Naive thymus-derived CD4-positive, alpha-beta T cell (primary cell): Measurements from ENCODE around the gene GP9. TPM values are rescaled to one million over a fixed set of nuclear protein-coding genes. Genes with fewer than 3 reads are reported as not detected.

Experiments used
- ATAC-seq: fragments of 150-1000 bp; cut with Tn5 transposase; 2 replicates; pipeline ENCODE4 v1.10.0; 2021; ENCODE audit warnings: mild to moderate bottlenecking, moderate library complexity
- CTCF ChIA-PET: fragments of 350-600 bp; sonication (Branson Sonifier 250); formaldehyde crosslinking; loops from one replicate; lab custom pipeline; 2021; ENCODE audit warnings: antibody characterized with exemption; lab: Charles Lee
- POLR2A ChIA-PET: fragments of 350-600 bp; sonication (Branson Sonifier 250); formaldehyde crosslinking; loops from one replicate; lab custom pipeline; 2021; ENCODE audit warnings: antibody characterized with exemption, inconsistent platforms; lab: Charles Lee
- DNase-seq, 9 donors: peaks; one replicate each; pipeline versions ENCODE4 v3.0.0 to v3.0.0-alpha.2; 2020 to 2022; ENCODE audit warnings: mixed read lengths in 1 of 9
- H3K27ac ChIP-seq: one replicate; pipeline ENCODE4 v1.7.0; 2013; ENCODE audit warnings: mild to moderate bottlenecking, low read depth, low read length, moderate library complexity
- H3K27me3 ChIP-seq, 2 donors: one replicate each; pipeline ENCODE4 v1.7.0; 2013; ENCODE audit warnings: low read length in 2 of 2, mild to moderate bottlenecking in 2 of 2, moderate library complexity in 2 of 2; ENCODE audit not compliant: control insufficient read depth in 2 of 2, insufficient read depth in 2 of 2
- H3K36me3 ChIP-seq, 3 experiments: 1 replicate in 2 of 3; 2 replicates in 1 of 3; pipeline ENCODE4 v1.7.0; 2013; ENCODE audit warnings: low read length in 3 of 3, mild to moderate bottlenecking in 3 of 3, moderate library complexity in 1 of 3; ENCODE audit not compliant: insufficient read depth in 3 of 3, control insufficient read depth in 2 of 3
- H3K4me1 ChIP-seq, 2 donors: one replicate each; pipeline ENCODE4 v1.7.0; 2013; ENCODE audit warnings: low read length in 2 of 2, mild to moderate bottlenecking in 2 of 2, moderate library complexity in 1 of 2; ENCODE audit not compliant: control insufficient read depth in 2 of 2, insufficient read depth in 2 of 2
- H3K4me3 ChIP-seq: 2 replicates; pipeline ENCODE4 v1.7.0; 2013; ENCODE audit warnings: mild to moderate bottlenecking, low read length
- H3K9me3 ChIP-seq, 3 experiments: 1 replicate in 2 of 3; 2 replicates in 1 of 3; pipeline ENCODE4 v1.7.0; 2013; ENCODE audit warnings: low read length in 3 of 3; ENCODE audit not compliant: control insufficient read depth in 2 of 3
- H3K27ac Mint-ChIP-seq, 9 donors: one replicate each; pipeline ENCODE4 v1.8.0; 2020 to 2022; ENCODE audit warnings: mixed read lengths in 9 of 9, mild to moderate bottlenecking in 8 of 9, moderate library complexity in 5 of 9, inconsistent platforms in 2 of 9
- H3K27me3 Mint-ChIP-seq, 5 donors: one replicate each; pipeline ENCODE4 v1.8.0; 2021 to 2022; ENCODE audit warnings: mixed read lengths in 5 of 5, mild to moderate bottlenecking in 1 of 5
- H3K36me3 Mint-ChIP-seq, 5 donors: one replicate each; pipeline ENCODE4 v1.8.0; 2020 to 2022; ENCODE audit warnings: mixed read lengths in 5 of 5, mild to moderate bottlenecking in 3 of 5, inconsistent platforms in 1 of 5
- H3K4me1 Mint-ChIP-seq, 7 donors: one replicate each; pipeline ENCODE4 v1.8.0; 2020 to 2022; ENCODE audit warnings: mixed read lengths in 7 of 7, mild to moderate bottlenecking in 3 of 7, inconsistent platforms in 1 of 7
- H3K4me3 Mint-ChIP-seq, 10 donors: one replicate each; pipeline ENCODE4 v1.8.0; 2020 to 2022; ENCODE audit warnings: mild to moderate bottlenecking in 10 of 10, mixed read lengths in 10 of 10, moderate library complexity in 6 of 10, inconsistent platforms in 2 of 10
- H3K9me3 Mint-ChIP-seq, 11 donors: one replicate each; pipeline ENCODE4 v1.8.0; 2020 to 2022; ENCODE audit warnings: mixed read lengths in 11 of 11, mild to moderate bottlenecking in 4 of 11, inconsistent platforms in 1 of 11, moderate library complexity in 1 of 11
- intact Hi-C, 2 donors: fragments of 100-400 bp; cut with micrococcal nuclease; formaldehyde crosslinking; loops; one replicate each; pipeline ENCODE4 v1.15.1; 2023
- polyA plus RNA-seq, 2 donors: library from polyadenylated mRNA; unstranded; fragments of 300-500 nt; fragmentation: Illumina TruSeq; gene quantifications; one replicate each; pipeline ENCODE4 v1.2.3, GENCODE V29; 2021
- total RNA-seq, 6 experiments: library from RNA in 5 of 6; stranded (reverse) in 5 of 6; gene quantifications; 1 replicate in 5 of 6; 2 replicates in 1 of 6; pipeline ENCODE4 v1.2.3 and lab custom pipeline; 2021 to 2026

Gene GP9
- total and polyA plus RNA-seq, 7 experiments from 2014 or later = 2.5 TPM; not detected in 6

- peaks cover 3 to 7% (median 6%) of the 10 kb centered on the region in 11 donors for H3K9me3 Mint-ChIP-seq
- Histone ChIP-seq H3K9me3 (no peaks in the 10 kb centered on the region), H3K27ac (no peak overlapping the region), H3K4me1 (peaks cover 0 to 4% of the 10 kb centered on the region in 2 donors), H3K36me3 (no peaks in the 10 kb centered on the region), H3K27me3 (no peaks in the 10 kb centered on the region), H3K4me3 (no peak overlapping the region)
- CTCF ChIA-PET = no interaction called here
- POLR2A ChIA-PET = interaction anchor here (0.6 to 1.5 kb wide), 4 partner anchors 19 to 199 kb away, joined by 3 to 5 read pairs (median 4); no protein-coding TSS in a partner anchor
- ATAC-seq = no peak
- peaks cover under 1 to 9% (median 5%) of the 10 kb centered on the region in 5 donors for H3K36me3 Mint-ChIP-seq
- H3K4me1 Mint-ChIP-seq = peaks cover 0 to 8% (median 4%) of the 10 kb centered on the region in 7 donors
- no peak overlapping the region for H3K27ac Mint-ChIP-seq
- intact Hi-C loops = no loop called here
- no peak for DNase-seq
- peak overlapping the region in 4 of 10 donors; percentile 41 to 60 (median 50) for H3K4me3 Mint-ChIP-seq
- peaks cover 0 to 39% (median 3%) of the 10 kb centered on the region in 5 donors for H3K27me3 Mint-ChIP-seq
Observed at GRCh38 chr3:129047553-129047839, 13.1 kb upstream of the GP9 start.

- no peak overlapping the region for H3K27ac ChIP-seq
- Mint-ChIP-seq H3K9me3 (peaks cover 0 to 7% (median 6%) of the 10 kb centered on the region in 11 donors), H3K36me3 (peaks cover 0 to 6% (median 5%) of the 10 kb centered on the region in 5 donors), H3K4me1 (peaks cover 5 to 10% (median 8%) of the 10 kb centered on the region in 7 donors), H3K4me3 (no peak overlapping the region), H3K27me3 (peaks cover 0 to 15% (median 0%) of the 10 kb centered on the region in 5 donors), H3K27ac (no peak overlapping the region)
- ChIA-PET CTCF (interaction anchor here (0.6 to 5.0 kb wide), 9 partner anchors 20 to 195 kb away, joined by 3 to 76 read pairs (median 4); partner anchors contain the start of gene RAB43), POLR2A (interaction anchor here (0.7 to 5.5 kb wide), 4 partner anchors 24 to 128 kb away, joined by 4 to 70 read pairs (median 6); partner anchors contain the start of gene RAB43)
- H3K9me3 ChIP-seq = no peaks in the 10 kb centered on the region
- intact Hi-C loops = no loop called here
- H3K4me3 ChIP-seq = no peak overlapping the region
- H3K4me1 ChIP-seq = peaks cover 0 to 4% of the 10 kb centered on the region in 2 donors
- DNase-seq (no peak), ATAC-seq (no peak)
- no peaks in the 10 kb centered on the region for H3K27me3 ChIP-seq
- H3K36me3 ChIP-seq = no peaks in the 10 kb centered on the region
Observed at GRCh38 chr3:129050556-129051295, 9.9 kb upstream of the GP9 start.

DNA sequence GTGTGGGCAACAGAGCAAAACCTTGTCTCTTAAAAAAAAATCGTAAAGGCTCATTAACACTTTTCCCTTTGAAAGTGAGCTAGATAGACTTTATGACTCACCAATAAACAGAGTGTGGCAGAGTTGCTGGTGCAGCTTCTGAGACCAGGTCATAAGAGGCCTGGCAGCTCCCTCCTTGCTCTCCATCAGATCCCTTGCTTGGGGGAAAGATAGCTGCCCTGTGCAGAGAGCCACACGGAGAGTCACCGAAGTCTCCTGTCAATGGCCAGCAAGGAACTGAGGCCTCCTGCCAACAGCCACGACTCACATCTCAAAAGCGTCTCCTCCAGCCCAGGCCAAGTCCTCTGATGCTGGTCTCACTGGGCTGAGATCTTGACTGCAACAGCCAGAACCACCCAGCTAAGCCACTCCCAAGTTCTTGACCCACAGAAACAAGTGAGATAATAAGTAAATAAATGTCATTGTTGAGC is 8.7 kb upstream of the GP9 start:
- DNase-seq = no peak
- H3K36me3 Mint-ChIP-seq = peaks cover 0 to 6% (median 5%) of the 10 kb centered on the region in 5 donors
- H3K9me3 ChIP-seq = no peaks in the 10 kb centered on the region
- H3K27me3 Mint-ChIP-seq = peaks cover 0 to 16% (median 0%) of the 10 kb centered on the region in 5 donors
- H3K4me3 Mint-ChIP-seq = no peak overlapping the region
- ATAC-seq = no peak
- H3K36me3 ChIP-seq = no peaks in the 10 kb centered on the region
- H3K9me3 Mint-ChIP-seq = peaks cover 0 to 7% (median 6%) of the 10 kb centered on the region in 11 donors
- ChIA-PET CTCF (interaction anchor here (0.6 to 5.0 kb wide), 20 partner anchors 12 to 264 kb away, joined by 3 to 76 read pairs (median 5); partner anchors contain the start of gene RAB43), POLR2A (interaction anchor here (0.5 to 5.5 kb wide), 9 partner anchors 11 to 264 kb away, joined by 3 to 70 read pairs (median 4); partner anchors contain the start of gene RAB43)
- H3K4me1 ChIP-seq = no peaks in the 10 kb centered on the region
- H3K4me3 ChIP-seq = no peak overlapping the region
- no peaks in the 10 kb centered on the region for H3K27me3 ChIP-seq
- H3K4me1 Mint-ChIP-seq = peaks cover 5 to 13% (median 8%) of the 10 kb centered on the region in 7 donors
- peak overlapping the region in 3 of 9 donors; percentile 53 to 65 (median 54) for H3K27ac Mint-ChIP-seq
- H3K27ac ChIP-seq = no peak overlapping the region
- intact Hi-C loops = loop anchor here in 1 of 2 donors (2.0 kb wide), 3 partner anchors 25 to 49 kb away; no protein-coding TSS in a partner anchor

DNA sequence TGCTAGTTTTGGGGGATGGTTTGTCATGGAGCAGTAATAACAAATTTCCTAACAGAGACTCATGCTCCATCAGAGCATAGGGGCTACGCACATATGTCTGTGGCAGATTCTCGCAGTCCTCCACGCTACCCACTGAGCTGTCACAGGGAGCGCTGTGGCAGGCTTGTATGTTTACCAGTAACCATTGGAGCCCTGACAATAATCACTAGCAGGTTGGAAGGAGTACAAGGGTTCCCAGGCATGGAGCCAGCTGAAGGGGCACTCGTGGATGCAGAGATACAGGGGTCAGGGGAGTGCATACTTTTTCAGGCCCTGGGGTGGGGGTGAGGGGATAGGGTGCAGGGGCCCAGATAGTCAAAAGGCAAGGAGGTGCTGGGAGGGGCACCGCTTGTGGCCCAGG is 7.9 kb upstream of the GP9 start:
- Histone ChIP-seq H3K9me3 (no peaks in the 10 kb centered on the region), H3K27ac (no peak overlapping the region), H3K4me1 (no peaks in the 10 kb centered on the region), H3K4me3 (no peak overlapping the region), H3K27me3 (no peaks in the 10 kb centered on the region), H3K36me3 (no peaks in the 10 kb centered on the region)
- Mint-ChIP-seq H3K9me3 (peaks cover 0 to 7% (median 6%) of the 10 kb centered on the region in 11 donors), H3K4me3 (no peak overlapping the region), H3K4me1 (peaks cover 3 to 20% (median 9%) of the 10 kb centered on the region in 7 donors), H3K27me3 (peaks cover 0 to 14% (median 0%) of the 10 kb centered on the region in 5 donors), H3K36me3 (peaks cover 0 to 9% (median 5%) of the 10 kb centered on the region in 5 donors), H3K27ac (peak overlapping the region in 3 of 9 donors; percentile 38 to 69 (median 38))
- intact Hi-C loops = loop anchor here (1.0 to 2.0 kb wide), 11 partner anchors 25 to 193 kb away; partner anchors contain the start of genes CNBP (in 1 of the 2) and ISY1 (in 1 of the 2)
- ATAC-seq (no peak), DNase-seq (no peak)
- ChIA-PET POLR2A (interaction anchor here (0.6 to 5.5 kb wide), 15 partner anchors 12 to 264 kb away, joined by 3 to 70 read pairs (median 6); partner anchors contain the start of genes COPG1 and RAB43), CTCF (interaction anchor here (0.8 to 5.0 kb wide), 26 partner anchors 9 to 264 kb away, joined by 3 to 76 read pairs (median 5); partner anchors contain the start of gene RAB43)

GRCh38 chr3:129054605-129055104 is 5.9 kb upstream of the GP9 start:
- Histone ChIP-seq H3K27ac (no peak overlapping the region), H3K9me3 (no peaks in the 10 kb centered on the region), H3K4me3 (no peak overlapping the region), H3K4me1 (no peaks in the 10 kb centered on the region), H3K27me3 (no peaks in the 10 kb centered on the region), H3K36me3 (no peaks in the 10 kb centered on the region)
- DNase-seq = no peak
- no peak for ATAC-seq
- H3K9me3 Mint-ChIP-seq = no peaks in the 10 kb centered on the region
- POLR2A ChIA-PET = interaction anchor here (0.6 to 5.5 kb wide), 7 partner anchors 15 to 261 kb away, joined by 3 to 70 read pairs (median 7); partner anchors contain the start of genes COPG1 and RAB43
- intact Hi-C loops = no loop called here
- peaks cover 0 to 5% (median 0%) of the 10 kb centered on the region in 5 donors for H3K27me3 Mint-ChIP-seq
- CTCF ChIA-PET = interaction anchor here (0.7 to 5.0 kb wide), 7 partner anchors 14 to 108 kb away, joined by 3 to 49 read pairs (median 6); partner anchors contain the start of gene RAB43
- H3K36me3 Mint-ChIP-seq = peaks cover 0 to 4% (median 0%) of the 10 kb centered on the region in 5 donors
- H3K4me1 Mint-ChIP-seq = peaks cover 3 to 21% (median 9%) of the 10 kb centered on the region in 7 donors
- peak overlapping the region in 1 of 9 donors; percentile 67 for H3K27ac Mint-ChIP-seq
- no peak overlapping the region for H3K4me3 Mint-ChIP-seq
